Neural progenitor cell (in vitro differentiated cells): ENCODE data around the gene ITPR1.

Experiments used
- CTCF ChIP-seq: fragments of 200-600 bp; sonication (generic); IDR thresholded peaks from 2 replicates; pipeline ENCODE4 v1.5.1; 2017; ENCODE audit warnings: antibody characterized with exemption, mild to moderate bottlenecking
- EZH2 ChIP-seq: fragments of 200-600 bp; sonication (generic); IDR thresholded peaks from 2 replicates; pipeline ENCODE4 v1.6.1; 2017; ENCODE audit warnings: antibody characterized with exemption, mild to moderate bottlenecking, moderate library complexity
- EZH2phosphoT487 ChIP-seq: fragments of 200-600 bp; sonication (generic); IDR thresholded peaks from 2 replicates; pipeline ENCODE4 v1.6.1; 2017; ENCODE audit warnings: antibody characterized with exemption

GRCh38 chr3:4812591-4812990, 319.4 kb downstream of the ITPR1 start:
- TF ChIP-seq EZH2: no peak
- no peak for TF ChIP-seq CTCF
- no peak for TF ChIP-seq EZH2phosphoT487
